SIG-M5 (cell line): ENCODE results near the gene PRKCE.

Experiments used
- DNase-seq: peaks from one replicate; lab custom pipeline; 2025; lab: John Stamatoyannopoulos, UW

The PRKCE gene

DNA sequence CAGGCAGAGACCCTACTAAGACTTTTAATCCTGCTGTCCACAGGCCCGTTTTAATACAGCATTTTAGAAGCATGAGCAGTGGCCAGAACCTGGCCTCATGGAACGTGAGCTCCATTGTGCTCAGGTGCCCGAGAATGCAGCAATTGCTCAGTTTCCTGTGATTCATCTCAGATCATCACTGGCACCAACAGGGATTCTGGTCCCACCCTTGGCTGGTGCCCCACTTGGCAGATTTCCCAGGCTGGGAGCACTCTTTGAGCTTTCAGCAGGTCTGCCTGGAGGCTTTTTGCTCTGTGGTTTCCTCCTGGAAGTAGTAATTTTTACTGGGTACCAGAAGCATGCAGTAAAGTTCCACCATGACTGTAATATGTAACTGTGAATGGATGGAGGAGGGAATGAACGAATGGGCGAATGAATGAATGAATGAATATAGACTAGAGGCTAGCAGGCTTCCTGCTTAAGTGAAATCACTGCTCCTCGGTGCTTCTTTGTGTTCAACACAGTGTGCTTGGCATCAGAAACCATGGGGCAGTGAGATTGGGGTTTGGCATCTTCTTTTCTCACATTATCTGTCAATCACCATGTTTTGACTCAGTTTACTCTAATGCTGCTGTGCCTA lies 312.9 kb downstream of the PRKCE start:
- DNase-seq, result no peak

DNA sequence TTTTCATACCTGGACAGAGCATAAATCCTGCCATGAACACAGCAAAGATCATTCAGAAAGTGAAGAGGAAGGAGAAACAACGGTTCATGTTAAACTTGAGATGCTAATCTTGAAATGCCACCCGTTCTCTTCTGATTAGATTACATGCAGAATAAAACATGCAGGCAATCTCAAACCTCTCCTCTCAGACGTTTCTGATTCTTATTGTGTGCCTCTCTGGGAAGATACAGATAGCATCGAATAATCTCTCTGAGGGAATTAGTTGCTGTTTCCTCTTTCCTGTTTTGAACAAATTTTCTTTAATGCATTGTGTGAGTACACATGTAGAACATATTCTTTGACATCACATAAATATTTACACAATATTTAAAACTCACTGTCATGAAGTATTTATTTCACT lies 313.4 kb downstream of the PRKCE start:
- DNase-seq, result no peak

DNA sequence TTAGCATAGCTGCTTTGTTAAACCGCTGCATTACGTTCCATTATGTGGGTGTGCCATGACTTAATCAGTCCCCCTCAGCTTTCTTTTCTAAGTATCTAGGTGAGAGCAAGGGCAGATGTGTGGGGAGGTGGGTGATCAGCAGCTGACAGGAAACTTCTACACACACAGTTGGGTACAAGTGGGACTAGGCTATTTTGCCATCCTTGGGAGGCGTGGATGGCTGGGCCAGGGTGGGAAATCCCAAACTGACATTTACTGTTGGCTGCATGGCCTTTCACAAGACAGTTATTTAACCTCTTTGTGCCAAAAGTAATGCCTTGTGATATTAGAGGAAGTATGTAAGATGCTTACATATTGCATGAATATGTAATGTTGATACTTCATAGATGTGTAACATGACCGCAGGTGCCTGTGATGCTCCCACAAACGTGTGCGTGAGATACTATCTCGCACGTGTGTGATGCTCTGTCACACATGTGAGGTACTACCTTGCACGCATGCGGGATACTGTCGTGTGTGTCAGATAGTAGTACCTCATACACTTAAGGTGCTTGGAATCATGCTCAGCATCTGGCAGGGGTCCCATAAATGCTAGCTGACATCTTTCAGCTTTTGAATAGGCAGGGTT lies 314.5 kb downstream of the PRKCE start:
- DNase-seq, result no peak

DNA sequence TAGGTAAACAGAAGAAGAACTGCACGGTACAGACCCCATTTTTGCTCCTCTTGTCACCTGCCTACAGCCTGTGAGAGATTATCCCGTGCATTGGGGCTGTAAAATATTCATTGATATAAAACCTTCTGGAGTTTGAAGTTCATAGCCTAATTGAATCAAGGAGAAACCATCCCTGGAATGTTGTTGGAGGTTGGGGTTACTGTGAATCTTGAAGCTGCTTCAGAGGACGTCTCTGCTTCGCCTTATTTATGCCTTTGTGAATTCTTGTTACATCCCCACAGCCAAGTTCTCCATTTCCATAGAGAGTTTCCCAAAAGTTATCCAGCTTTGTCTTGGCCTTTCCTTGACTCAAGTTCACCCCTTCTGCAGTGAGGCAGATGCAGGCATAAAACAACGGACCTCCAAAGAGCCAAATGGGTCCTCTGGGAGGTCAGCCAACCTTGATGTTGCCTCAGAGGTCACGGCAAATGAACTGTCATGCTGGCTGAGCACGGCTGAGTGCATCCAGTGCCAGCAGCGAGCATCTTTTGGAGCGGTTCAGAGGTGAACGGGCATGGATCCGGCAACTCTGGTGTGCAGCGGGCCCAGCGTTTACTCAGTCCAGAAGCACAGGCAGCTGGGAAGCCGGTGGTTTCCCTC lies 317.6 kb downstream of the PRKCE start:
- no peak for DNase-seq

DNA sequence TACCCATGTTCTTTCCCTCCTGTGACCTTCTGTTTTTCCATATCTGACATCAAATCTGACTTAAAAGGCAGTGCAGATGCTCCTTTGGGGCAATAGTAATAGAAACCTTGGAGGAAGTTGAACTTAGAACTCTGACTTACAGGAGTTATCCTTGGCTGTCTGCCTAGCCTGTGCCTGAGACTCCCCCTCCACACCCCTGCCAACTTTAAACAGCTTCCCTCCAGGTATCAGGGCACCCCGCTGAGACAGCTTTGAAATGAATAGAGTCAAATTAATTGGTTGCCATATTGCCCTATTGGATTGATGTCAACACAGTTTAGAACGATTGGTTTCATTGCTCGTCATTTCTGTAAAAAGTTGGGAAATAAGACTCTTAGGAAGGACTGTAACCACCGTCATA lies 322.0 kb downstream of the PRKCE start:
- no peak for DNase-seq

DNA sequence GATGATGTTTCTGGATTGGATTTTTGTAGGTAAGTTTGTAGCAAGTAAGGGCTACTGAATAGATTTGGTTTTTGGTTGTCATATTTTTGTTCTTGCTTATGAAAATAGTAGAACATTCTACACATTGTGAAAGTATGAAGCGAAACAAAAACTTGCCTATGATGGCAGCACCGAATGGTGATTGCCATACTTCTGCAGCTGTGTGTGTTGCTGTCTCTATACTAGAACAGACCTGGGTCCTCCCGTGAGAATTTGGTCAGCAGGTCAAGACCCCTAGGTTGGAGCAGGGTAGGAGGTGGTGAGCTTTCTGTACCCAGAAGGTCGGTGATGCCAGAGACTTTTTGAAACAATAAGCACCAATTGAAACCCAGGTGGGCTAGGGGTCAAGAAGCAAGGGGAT lies 322.6 kb downstream of the PRKCE start:
- no peak for DNase-seq

DNA sequence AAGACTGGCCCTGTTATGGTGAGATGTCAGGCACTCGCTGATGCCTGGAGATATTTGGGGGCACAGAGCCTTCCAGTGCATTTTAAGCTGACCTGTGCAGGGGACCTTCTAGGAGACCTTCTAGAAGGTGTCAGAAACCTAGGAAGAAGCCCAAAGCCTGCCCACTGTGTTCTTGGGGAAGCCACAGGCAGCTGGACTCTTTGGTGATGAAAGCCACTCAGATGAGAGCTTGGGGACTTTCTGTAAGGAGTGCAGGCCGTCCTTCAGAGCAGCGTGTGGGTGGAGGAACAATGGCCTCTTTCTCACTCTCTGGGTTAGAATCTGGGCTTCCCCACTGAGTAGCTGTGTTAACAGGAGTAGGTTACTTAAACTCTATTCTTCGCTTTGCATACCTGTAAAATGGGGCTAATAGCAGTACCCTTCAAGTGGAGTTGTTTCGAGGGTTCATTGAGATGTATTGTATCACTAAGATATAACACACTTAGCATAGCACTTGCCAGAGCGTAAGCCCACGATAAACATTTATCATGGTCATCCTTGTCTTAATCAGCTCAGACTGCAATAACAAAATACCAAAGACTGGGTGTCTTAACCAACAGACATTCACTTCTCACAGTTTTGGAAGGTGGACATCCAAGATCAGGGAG lies 323.4 kb downstream of the PRKCE start:
- DNase-seq, result no peak

DNA sequence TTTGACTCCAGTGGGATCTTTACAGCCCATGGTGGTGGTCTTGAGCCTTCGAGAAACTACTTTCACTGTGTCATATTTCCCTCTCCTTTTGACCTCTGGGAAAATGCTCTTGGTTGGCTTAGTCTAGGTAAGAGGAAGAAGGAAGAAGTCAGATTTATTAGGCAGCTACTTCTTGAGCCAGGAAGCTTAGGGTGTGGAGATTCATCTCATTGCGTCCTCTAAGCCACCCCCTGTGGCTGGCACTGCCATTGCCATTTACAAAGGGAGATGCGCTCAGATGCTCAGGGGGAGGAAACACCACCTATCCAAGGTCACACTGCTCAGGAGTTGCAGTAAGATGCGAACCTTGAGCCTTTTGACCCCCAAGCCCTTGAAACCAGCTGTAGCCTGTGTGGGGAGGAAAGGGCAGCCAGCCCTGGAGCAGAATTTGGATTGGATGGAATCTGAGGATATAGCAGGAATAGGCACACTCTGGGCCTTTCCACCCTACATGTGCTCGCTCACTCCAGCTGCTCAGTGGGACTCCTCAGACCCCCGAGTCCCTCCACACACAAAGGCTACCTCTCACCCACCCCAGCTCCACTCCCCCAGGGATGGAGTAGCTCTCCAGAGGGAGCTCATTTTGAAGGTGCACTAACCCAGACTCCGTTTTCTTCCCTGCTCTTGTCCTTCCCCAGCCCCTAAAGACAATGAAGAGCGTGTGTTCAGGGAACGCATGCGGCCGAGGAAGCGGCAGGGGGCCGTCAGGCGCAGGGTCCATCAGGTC lies 324.5 kb downstream of the PRKCE start:
- DNase-seq, result no peak

DNA sequence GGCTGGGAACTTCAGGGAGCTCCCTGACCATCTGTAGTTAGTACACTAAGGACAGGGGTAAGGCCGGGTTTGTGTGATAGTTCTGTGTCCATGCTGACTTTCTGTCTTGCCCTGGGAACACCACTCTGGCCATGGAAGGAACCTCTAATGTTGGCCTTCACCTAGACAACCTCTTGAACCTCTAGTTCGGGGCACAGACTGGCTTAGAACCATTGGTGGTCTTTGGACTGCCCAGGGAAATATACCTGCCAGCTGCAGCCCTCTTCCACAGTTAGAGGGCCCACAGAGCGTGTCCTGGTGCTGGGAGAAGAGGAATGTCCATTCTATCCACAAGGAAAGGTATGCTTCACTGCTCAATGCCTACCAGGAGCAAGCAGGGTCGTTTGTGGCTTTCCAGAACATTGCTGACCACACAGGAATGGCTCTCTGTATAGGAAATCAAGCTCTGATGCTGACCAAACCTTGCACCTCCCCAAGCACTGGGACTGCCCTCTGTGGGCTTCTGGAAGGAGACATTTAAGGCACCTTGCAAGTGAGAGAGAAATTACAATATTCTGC lies 326.9 kb downstream of the PRKCE start:
- no peak for DNase-seq

DNA sequence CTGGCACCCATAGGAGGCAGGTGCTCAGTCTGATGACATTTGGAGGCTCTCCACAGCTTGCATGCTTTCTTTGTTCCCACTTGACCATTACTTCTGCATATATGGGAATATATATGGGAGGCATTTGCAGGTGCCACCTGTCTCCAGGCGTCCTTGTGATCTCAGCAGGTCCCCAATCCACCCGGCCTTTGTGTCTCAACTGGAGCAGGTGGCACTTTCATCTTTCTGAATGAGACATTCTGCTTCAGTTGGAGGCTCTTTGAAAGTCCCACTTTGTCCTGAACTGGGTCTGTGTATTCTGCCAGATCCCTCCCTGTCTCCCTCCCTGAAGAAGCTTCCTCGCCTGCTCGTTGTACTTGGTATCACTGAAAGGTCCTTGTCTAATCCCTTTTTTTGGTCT lies 327.6 kb downstream of the PRKCE start:
- DNase-seq, result no peak

DNA sequence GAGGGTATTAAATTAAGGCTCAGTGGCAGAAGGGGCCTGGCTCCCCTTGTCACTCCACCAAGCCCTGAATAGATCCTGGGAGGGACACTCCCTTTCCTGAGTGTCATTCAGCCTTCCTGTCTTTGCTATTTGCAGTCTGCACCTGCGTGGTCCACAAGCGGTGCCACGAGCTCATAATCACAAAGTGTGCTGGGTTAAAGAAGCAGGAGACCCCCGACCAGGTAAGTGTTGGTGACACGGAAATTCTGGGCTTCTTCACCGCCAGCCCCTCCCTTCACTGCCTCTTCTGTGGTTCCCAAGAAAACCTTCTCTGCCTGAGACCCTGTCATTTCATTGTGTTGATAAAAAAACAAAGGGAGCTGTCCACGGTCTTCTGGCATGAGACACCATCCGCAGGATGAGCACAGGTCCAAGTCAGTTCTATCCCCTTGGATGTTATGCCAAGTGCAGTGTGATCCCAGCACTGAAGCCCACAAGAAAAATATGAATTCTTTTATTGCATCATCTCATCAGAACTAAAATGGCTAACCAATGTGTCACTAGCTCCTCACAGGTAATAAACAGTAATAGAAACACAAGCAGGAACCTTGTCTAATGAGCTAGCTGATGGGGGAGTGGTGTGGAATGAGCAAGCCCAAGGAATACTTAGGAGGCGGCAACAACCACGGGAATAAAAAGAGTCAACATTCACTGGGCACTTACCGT lies 328.8 kb downstream of the PRKCE start:
- no peak for DNase-seq

DNA sequence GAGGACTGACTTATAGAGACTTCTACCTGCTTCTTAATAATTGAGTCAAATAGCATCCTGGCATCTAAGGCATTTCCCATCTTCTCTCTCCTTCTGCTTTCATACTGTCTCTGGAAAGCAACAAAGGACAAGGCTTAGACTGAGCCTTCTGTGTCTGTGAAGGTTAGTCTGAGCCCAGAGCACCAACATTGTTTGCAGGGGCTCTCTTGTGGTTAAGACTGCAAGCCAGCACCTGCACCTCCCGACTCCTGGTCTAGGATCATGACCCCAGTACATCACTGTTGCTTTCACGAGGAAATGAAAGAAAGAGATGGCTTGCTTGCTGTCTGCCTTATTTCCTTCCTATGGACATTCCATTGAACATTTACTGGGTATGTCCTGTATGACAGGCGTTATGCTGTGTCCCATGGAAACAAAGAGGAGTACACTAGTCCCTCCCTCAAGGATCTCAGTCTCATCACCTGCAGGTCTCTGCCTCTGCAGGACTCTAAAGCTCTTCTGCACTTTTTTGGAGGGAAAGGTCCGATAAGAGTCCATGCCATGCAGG lies 330.0 kb downstream of the PRKCE start:
- no peak for DNase-seq

DNA sequence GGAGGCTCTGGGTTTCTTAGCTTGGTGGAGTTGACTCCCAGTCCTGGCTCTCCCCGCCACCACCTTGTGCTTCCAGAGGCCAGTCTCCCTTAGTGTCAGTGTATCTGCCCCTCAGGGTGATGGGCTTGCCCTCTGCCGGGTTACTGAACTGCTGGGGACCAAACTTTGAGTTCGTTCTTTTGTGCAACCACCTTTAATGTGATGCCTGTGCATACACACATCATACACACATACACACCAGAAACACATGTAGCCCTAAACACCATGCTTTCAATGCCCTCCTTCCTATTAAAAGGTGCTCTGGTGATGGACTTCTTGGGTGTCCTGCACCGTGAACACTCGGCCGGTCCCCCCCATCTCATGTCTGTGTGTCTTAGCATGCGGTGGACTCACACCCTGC lies 330.6 kb downstream of the PRKCE start:
- no peak for DNase-seq

DNA sequence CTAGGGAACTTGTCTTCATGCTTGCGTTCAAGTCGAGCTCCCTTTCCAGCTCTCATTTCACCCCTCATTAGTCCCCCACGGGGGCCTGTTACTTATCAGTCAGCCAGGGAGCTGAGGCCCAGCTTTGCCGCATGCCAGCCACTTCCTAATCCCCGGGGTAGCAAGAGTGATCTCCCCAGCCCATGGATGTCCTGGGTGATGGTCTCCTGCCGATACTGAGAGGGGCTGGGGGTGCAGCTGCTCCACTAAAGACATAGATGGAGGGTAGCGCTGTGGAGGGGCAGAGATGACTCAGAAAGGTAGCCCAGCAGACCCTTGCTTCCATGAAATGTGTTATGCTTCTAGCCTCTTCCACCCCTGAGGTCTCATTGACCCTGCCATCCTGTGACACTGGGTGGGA lies 331.7 kb downstream of the PRKCE start:
- no peak for DNase-seq

DNA sequence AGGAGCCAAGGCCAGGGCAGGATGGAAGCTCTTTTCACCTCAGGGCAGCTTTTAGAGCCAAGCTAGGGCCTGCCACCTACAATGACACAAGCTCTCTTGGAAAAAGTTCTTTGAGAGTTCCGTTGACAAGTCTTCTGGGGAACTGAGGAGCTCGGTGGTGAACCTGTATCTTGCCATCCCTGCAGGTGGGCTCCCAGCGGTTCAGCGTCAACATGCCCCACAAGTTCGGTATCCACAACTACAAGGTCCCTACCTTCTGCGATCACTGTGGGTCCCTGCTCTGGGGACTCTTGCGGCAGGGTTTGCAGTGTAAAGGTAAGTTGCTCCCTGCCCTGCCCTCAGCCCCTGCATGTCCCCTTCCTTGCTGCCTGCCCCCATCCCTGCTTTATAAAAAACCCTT lies 332.9 kb downstream of the PRKCE start:
- DNase-seq, result no peak

DNA sequence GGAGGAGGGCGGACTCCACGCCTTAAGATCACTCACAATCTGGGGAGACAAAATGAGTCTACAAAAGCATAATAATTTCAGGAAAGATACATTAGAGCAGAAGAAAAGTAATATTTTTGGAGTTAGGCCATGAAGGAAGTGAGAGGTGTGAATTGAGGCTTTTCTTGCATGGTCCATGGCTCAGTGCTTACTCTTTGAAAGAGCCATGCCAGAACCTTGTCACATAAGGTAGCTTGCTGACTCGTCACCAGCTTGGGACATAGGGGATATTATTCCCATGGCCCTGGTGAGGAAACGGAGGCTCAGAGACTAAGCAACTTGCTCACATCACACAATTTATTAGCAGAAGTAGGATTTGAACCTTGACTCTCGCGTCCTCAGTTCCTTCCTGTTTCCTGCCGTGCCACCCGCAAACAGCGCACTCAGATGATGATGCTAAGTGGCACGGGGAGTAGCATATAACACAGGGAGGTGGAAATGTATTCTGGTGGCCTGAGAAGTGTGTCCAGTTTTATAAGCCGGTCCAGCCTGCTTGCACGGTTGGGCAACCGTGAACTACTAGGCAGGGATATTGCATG lies 333.5 kb downstream of the PRKCE start:
- no peak for DNase-seq

DNA sequence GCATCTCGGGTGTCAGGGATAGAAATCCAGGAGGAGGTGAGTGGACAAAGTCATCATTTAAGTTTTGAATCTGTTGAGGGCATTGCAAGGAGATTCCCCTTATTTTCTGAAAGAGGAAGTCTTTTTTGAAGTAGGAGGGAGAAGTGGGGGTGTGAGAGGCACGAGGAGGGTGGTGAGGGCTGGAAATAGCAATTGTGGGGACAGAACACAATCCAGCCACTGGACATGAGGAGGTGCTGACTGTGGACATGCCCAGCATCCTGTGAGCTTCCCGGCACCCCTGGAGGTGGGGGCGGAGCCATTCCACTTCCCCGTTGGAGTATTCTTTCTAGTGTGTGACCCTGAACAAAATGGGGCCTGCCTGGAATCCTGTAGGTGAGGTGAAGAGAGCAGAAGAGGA lies 335.0 kb downstream of the PRKCE start:
- no peak for DNase-seq

DNA sequence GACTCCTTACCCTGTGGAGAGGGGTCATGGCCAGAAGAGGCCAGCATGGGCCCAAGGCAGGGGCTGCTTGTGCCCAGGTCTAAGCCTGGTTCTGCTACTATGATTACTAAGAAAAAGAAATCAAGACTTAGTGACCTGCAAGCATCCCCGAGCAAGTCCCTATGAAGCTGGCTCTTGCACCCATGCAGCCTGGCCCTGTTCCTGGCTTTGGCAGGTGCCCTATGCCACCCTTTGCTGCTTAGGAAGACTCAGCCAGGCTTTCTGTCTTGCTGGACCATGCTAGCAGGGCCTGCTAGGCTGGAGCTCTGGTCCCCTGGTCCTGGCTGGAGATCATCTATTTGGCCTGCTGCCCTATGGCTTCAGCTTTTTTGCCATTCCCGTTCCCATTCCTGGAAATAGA lies 336.4 kb downstream of the PRKCE start:
- DNase-seq, result no peak

DNA sequence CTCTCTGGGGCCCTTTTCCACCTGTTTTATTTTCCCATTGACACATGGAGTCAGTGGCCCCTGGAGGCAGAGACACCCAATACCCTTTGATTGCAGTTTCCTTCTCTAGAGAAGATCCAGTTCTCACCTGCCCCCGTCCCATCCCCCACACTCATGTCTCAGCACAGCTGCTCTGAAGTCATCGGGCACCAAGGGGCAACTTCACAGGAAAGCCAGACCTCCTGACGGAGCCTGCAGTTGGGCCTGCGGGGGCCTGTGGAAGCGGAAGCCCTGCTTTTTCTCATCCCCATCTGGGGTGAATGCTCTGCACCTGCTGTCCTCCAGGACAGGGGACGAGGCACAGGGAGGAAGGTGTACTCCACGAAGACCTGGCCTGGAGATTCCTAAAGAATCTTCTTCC lies 337.4 kb downstream of the PRKCE start:
- DNase-seq, result no peak

DNA sequence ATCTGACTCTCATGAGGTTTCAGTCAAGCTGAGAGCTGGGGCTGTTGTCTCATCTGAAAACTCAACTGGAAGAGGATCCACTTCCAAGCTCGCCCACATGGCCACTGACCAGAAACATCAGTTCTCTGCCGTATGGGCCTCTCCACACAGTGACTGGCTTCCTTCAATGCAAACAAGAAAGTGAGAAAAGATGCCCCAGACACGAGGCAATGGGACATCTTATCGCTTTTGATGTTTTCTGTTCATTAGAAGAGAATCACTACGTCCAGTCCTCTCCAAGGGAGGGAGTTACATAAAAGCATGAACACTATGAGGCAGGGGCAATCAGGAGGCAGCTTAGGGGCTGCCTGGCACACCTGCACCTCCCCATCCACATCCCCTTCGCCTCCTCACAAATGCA lies 338.7 kb downstream of the PRKCE start:
- no peak for DNase-seq
